Measurements from ENCODE around the gene TLR7.

- no peak for TF ChIP-seq FOXK2 (IDR thresholded peaks at IDR 0.05)
- TF ChIP-seq ZNF384 (IDR thresholded peaks at IDR 0.05) = no peak
- TF ChIP-seq FOXA1 (IDR thresholded peaks at IDR 0.05) = no peak
- TF ChIP-seq HDGF (IDR thresholded peaks at IDR 0.05; ENCODE audit: borderline replicate concordance) = no peak
- TF ChIP-seq TARDBP (IDR thresholded peaks at IDR 0.05) = no peak
- no peak for TF ChIP-seq SP1 (IDR thresholded peaks at IDR 0.05)
- TF ChIP-seq SUZ12 (IDR thresholded peaks at IDR 0.05) = no peak
- TF ChIP-seq ARNT (IDR thresholded peaks at IDR 0.05) = no peak
- no peak for TF ChIP-seq FOXM1 (IDR thresholded peaks at IDR 0.05; ENCODE audit: borderline replicate concordance)
- no peak for TF ChIP-seq LEF1 (IDR thresholded peaks at IDR 0.05; ENCODE audit: borderline replicate concordance)
- no peak for TF ChIP-seq BHLHE40 (IDR thresholded peaks at IDR 0.05; ENCODE audit: borderline replicate concordance)
- TF ChIP-seq NFRKB (IDR thresholded peaks at IDR 0.05) = no peak
Observed at GRCh38 chrX:12934850-12935249, 68.0 kb downstream of the TLR7 start.
